CD14-positive monocyte (primary cell): ENCODE results near the gene EEF1AKMT3. TPM values are rescaled to one million over a fixed set of nuclear protein-coding genes. Genes with fewer than 3 reads are reported as not detected.
"Not testable (repeated sequence)": the region's sequence is repeated elsewhere in the genome, so short reads cannot be mapped to it uniquely, and the experiment has no call there.

Experiments used
- DNase-seq, 3 donors: peaks; one replicate each; pipeline ENCODE4 v3.0.0-alpha.2; 2011 to 2022
- H2AFZ ChIP-seq: 2 replicates; pipeline ENCODE4 v1.6.0; 2012; ENCODE audit warnings: mild to moderate bottlenecking, low read depth, low read length, inconsistent platforms; ENCODE audit not compliant: insufficient read depth, poor library complexity, severe bottlenecking
- H3K27ac ChIP-seq, 2 donors: 1 replicate in 1 of 2; 2 replicates in 1 of 2; pipeline ENCODE4 v1.5.1; 2012 to 2013; ENCODE audit warnings: low read length in 2 of 2, control low read depth in 1 of 2, inconsistent platforms in 1 of 2, low read depth in 1 of 2, mild to moderate bottlenecking in 1 of 2
- H3K27me3 ChIP-seq, 2 donors: one replicate each; pipeline versions ENCODE4 v1.6.0 to v1.6.1; 2011 to 2013; ENCODE audit warnings: low read length in 2 of 2; ENCODE audit not compliant: control insufficient read depth in 2 of 2, insufficient read depth in 2 of 2
- H3K36me3 ChIP-seq, 2 donors: replicated peaks in 1 of 2; 1 replicate in 1 of 2; 2 replicates in 1 of 2; pipeline versions ENCODE4 v1.5.1 to v1.6.1; 2012 to 2013; ENCODE audit warnings: low read length in 2 of 2, control low read depth in 1 of 2, inconsistent platforms in 1 of 2, mild to moderate bottlenecking in 1 of 2; ENCODE audit not compliant: insufficient read depth in 2 of 2, control insufficient read depth in 1 of 2
- H3K4me1 ChIP-seq, 2 donors: 1 replicate in 1 of 2; 2 replicates in 1 of 2; pipeline versions ENCODE4 v1.5.1 to v1.6.1; 2012 to 2013; ENCODE audit warnings: low read length in 2 of 2, control low read depth in 1 of 2, inconsistent platforms in 1 of 2, mild to moderate bottlenecking in 1 of 2, moderate library complexity in 1 of 2; ENCODE audit not compliant: insufficient read depth in 2 of 2, control insufficient read depth in 1 of 2
- H3K4me2 ChIP-seq: replicated peaks from 2 replicates; pipeline ENCODE3; 2012; ENCODE audit warnings: low read length, moderate library complexity, mild to moderate bottlenecking; ENCODE audit not compliant: poor library complexity, severe bottlenecking; ENCODE audit errors: extremely low read depth
- H3K4me3 ChIP-seq, 3 experiments: fragments of 200-600 bp in 1 of 3; sonication (generic) in 1 of 3; replicated peaks in 1 of 3; 1 replicate in 2 of 3; 2 replicates in 1 of 3; pipeline ENCODE4 v1.5.1; 2011 to 2013; ENCODE audit warnings: low read length in 3 of 3, mild to moderate bottlenecking in 3 of 3, control low read depth in 2 of 3, low read depth in 2 of 3, inconsistent platforms in 1 of 3, moderate library complexity in 1 of 3
- H3K79me2 ChIP-seq: 2 replicates; pipeline ENCODE4 v1.6.0; 2012; ENCODE audit warnings: mild to moderate bottlenecking, control low read depth, inconsistent platforms, low read length, moderate library complexity; ENCODE audit not compliant: insufficient read depth
- H3K9ac ChIP-seq: 2 replicates; pipeline ENCODE4 v1.6.0; 2017; ENCODE audit warnings: low read length, mild to moderate bottlenecking; ENCODE audit not compliant: insufficient read depth, poor library complexity, severe bottlenecking
- H3K9me3 ChIP-seq, 2 donors: replicated peaks in 1 of 2; 1 replicate in 1 of 2; 2 replicates in 1 of 2; pipeline versions ENCODE4 v1.5.1 to v1.6.1; 2012 to 2013; ENCODE audit warnings: low read length in 2 of 2, control low read depth in 1 of 2; ENCODE audit not compliant: control insufficient read depth in 1 of 2, insufficient read depth in 1 of 2
- H4K20me1 ChIP-seq: 2 replicates; pipeline ENCODE4 v1.6.0; 2012; ENCODE audit warnings: mild to moderate bottlenecking, low read length, control low read depth, moderate library complexity; ENCODE audit not compliant: insufficient read depth
- H3K27ac Mint-ChIP-seq, 7 donors: one replicate each; pipeline ENCODE4 v1.8.0; 2020; ENCODE audit warnings: mild to moderate bottlenecking in 7 of 7, mixed read lengths in 7 of 7, moderate library complexity in 6 of 7, inconsistent platforms in 2 of 7
- H3K27me3 Mint-ChIP-seq, 3 donors: one replicate each; pipeline ENCODE4 v1.8.0; 2021 to 2022; ENCODE audit warnings: low read depth in 3 of 3, mild to moderate bottlenecking in 3 of 3, mixed read lengths in 3 of 3, moderate library complexity in 3 of 3, inconsistent platforms in 1 of 3
- H3K36me3 Mint-ChIP-seq, 2 donors: one replicate each; pipeline ENCODE4 v1.8.0; 2020; ENCODE audit warnings: mixed read lengths in 2 of 2, inconsistent platforms in 1 of 2, mild to moderate bottlenecking in 1 of 2
- H3K4me1 Mint-ChIP-seq: one replicate; pipeline ENCODE4 v1.8.0; 2020; ENCODE audit warnings: mild to moderate bottlenecking, mixed read lengths
- H3K4me3 Mint-ChIP-seq, 2 donors: one replicate each; pipeline ENCODE4 v1.8.0; 2020; ENCODE audit warnings: mild to moderate bottlenecking in 2 of 2, mixed read lengths in 2 of 2, moderate library complexity in 1 of 2
- H3K9me3 Mint-ChIP-seq, 7 donors: one replicate each; pipeline ENCODE4 v1.8.0; 2020 to 2022; ENCODE audit warnings: mixed read lengths in 7 of 7, mild to moderate bottlenecking in 6 of 7, moderate library complexity in 6 of 7, inconsistent platforms in 2 of 7
- CTCF ChIP-seq: fragments of 200-600 bp; IDR thresholded peaks from one replicate; pipeline ENCODE4 v1.8.0; 2022; ENCODE audit warnings: antibody characterized with exemption, mild to moderate bottlenecking
- WGBS: methylation state at CpG from one replicate; pipeline ENCODE4 v1.1.5; 2013; ENCODE audit warnings: missing lambda C conversion rate; ENCODE audit not compliant: insufficient coverage; 5-methylcytosine and 5-hydroxymethylcytosine counted together
- intact Hi-C, 2 donors: fragments of 100-400 bp; cut with micrococcal nuclease; formaldehyde crosslinking; loops; one replicate each; pipeline versions ENCODE4 v1.15.0 to v1.15.1; 2023
- polyA plus RNA-seq, 3 donors: library from polyadenylated mRNA; depleted of rRNA in 1 of 3; unstranded in 2 of 3; stranded (reverse) in 1 of 3; fragments of 300-500 nt in 2 of 3; fragments of >200 nt in 1 of 3; fragmentation: Illumina TruSeq in 2 of 3; gene quantifications; 1 replicate in 2 of 3; 2 replicates in 1 of 3; pipeline ENCODE4 v1.2.3, GENCODE V29; 2012 to 2021

EEF1AKMT3 gene
- polyA plus RNA-seq, 3 donors: 3.4 to 4.2 (median 3.4) TPM

- H3K4me2 ChIP-seq: peak overlapping the region; percentile 10
- peaks cover 61% of the 10 kb centered on the region for H4K20me1 ChIP-seq
- peak overlapping the region in 5 of 7 donors; percentile 2 to 74 (median 54) for H3K27ac Mint-ChIP-seq
- H3K27me3 Mint-ChIP-seq: no peaks in the 10 kb centered on the region
- peak overlapping the region in 1 of 2 donors; percentile 39 for H3K27ac ChIP-seq
- peak overlapping the region in 1 of 3 experiments; percentile 0 for H3K4me3 ChIP-seq
- H2AFZ ChIP-seq: no peak overlapping the region
- peaks cover 0 to 2% (median 0%) of the 10 kb centered on the region in 7 donors for H3K9me3 Mint-ChIP-seq
- H3K4me1 Mint-ChIP-seq: peaks cover 31% of the 10 kb centered on the region
- H3K9ac ChIP-seq: no peak overlapping the region
- peaks cover 23% of the 10 kb centered on the region in 2 donors for H3K4me1 ChIP-seq
- no peak overlapping the region for H3K4me3 Mint-ChIP-seq
- intact Hi-C loops: no loop called here
- H3K27me3 ChIP-seq: no peaks in the 10 kb centered on the region
- peaks cover 18 to 25% of the 10 kb centered on the region in 2 donors for H3K36me3 ChIP-seq
- TF ChIP-seq CTCF: no peak
- no peaks in the 10 kb centered on the region for H3K79me2 ChIP-seq
- H3K36me3 Mint-ChIP-seq: peaks cover 23 to 32% of the 10 kb centered on the region in 2 donors
- H3K9me3 ChIP-seq: no peaks in the 10 kb centered on the region
- DNase-seq: peak; percentile 24 to 38 (median 36)
- no CpG with 5 or more reads among the region's 5 CpGs for WGBS
Measured at GRCh38 chr12:57816855-57817151, 44.4 kb downstream of the EEF1AKMT3 start.

DNA sequence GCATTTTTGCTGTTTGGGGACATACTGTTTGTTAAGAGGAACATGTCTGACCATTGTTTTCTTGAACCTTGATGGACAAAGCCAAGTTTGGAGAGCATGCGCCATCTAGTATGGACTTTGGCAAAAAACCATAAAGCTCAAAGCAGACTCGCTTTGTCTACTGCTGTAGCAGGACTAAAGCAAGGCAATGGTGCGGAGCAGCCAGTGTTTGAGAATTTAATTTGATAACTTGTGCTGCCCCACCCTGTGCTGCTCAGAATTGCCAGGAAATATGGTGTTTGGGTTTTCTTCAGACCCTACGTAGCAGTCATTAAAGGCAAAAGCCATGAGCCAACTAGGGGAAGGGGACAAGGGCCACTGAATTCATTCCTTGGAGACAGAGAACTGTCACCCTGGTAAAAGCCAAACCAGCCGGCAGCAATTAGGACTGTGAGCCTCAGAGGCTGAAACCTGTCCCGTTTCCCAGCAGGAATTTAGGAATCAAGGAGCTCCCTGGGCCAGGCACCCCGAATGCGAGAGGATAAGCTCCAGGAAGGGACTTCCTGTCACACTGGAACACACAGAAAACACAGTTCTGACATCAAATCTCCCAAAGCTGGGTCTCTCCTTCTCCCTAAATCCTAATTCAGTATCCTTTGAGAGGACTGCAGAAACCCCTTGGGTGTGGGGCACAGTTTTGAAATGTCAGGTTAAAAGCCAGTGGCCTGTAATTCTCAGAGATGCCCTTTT is 45.0 kb downstream of the EEF1AKMT3 start:
- Histone ChIP-seq H3K27me3 (no peaks in the 10 kb centered on the region), H3K4me1 (peaks cover 23% of the 10 kb centered on the region in 2 donors), H4K20me1 (peaks cover 67% of the 10 kb centered on the region), H3K36me3 (peaks cover 24 to 31% of the 10 kb centered on the region in 2 donors), H3K9ac (no peak overlapping the region), H3K4me3 (no peak overlapping the region), H2AFZ (no peak overlapping the region), H3K27ac (peak overlapping the region in 1 of 2 donors; percentile 39), H3K9me3 (no peaks in the 10 kb centered on the region), H3K4me2 (peak overlapping the region; percentile 10), H3K79me2 (no peaks in the 10 kb centered on the region)
- Mint-ChIP-seq H3K4me3 (no peak overlapping the region), H3K36me3 (peaks cover 28 to 39% of the 10 kb centered on the region in 2 donors), H3K27ac (peak overlapping the region in 1 of 7 donors; percentile 53), H3K4me1 (peaks cover 31% of the 10 kb centered on the region), H3K27me3 (no peaks in the 10 kb centered on the region), H3K9me3 (no peaks in the 10 kb centered on the region)
- TF ChIP-seq CTCF: no peak
- 98% methylated on average over 8 of the region's 8 CpGs for WGBS
- intact Hi-C loops: no loop called here
- no peak for DNase-seq

DNA sequence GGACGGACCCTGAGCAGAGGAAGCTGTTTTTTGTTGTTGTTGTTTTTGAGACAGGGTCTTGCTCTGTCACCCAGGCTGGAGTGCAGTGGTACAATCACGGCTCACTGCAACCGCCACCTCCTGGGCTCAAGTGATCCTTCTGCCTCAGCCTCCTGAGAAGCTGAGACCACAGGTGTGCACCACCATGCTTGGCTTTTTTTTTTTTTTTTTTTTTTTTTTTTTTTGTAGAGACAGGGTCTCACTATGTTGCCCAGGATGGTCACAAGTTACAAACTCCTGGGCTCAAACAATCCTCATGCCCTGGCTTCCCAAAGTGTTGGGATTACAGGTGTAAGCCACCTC is 45.5 kb downstream of the EEF1AKMT3 start:
- peaks cover 30 to 37% of the 10 kb centered on the region in 2 donors for H3K36me3 ChIP-seq
- not testable (repeated sequence) for DNase-seq

More for the DNA sequence above, 45.5 kb downstream of the EEF1AKMT3 start:
- H3K4me1 ChIP-seq: peaks cover 23% of the 10 kb centered on the region in 2 donors
- H3K9me3 ChIP-seq, H2AFZ ChIP-seq, H3K27me3 ChIP-seq, H3K9ac ChIP-seq, H3K27me3 Mint-ChIP-seq, H3K79me2 ChIP-seq, H3K4me3 ChIP-seq, H3K4me3 Mint-ChIP-seq, intact Hi-C loops, H3K9me3 Mint-ChIP-seq, H3K4me2 ChIP-seq: not testable (repeated sequence)
- peak overlapping the region in 1 of 7 donors; percentile 53 for H3K27ac Mint-ChIP-seq
- peaks cover 31 to 44% of the 10 kb centered on the region in 2 donors for H3K36me3 Mint-ChIP-seq
- peaks cover 72% of the 10 kb centered on the region for H4K20me1 ChIP-seq
- WGBS: 67% methylated on average over 1 of the region's 3 CpGs
- peak overlapping the region in 1 of 2 donors; percentile 39 for H3K27ac ChIP-seq
- peaks cover 31% of the 10 kb centered on the region for H3K4me1 Mint-ChIP-seq
